ENCODE results near the gene ACAA1. TPM values are rescaled to one million over a fixed set of nuclear protein-coding genes. Genes with fewer than 3 reads are reported as not detected.

ACAA1 gene
- total RNA-seq, 1 experiment from 2014 or later: 52.0 TPM

- Histone ChIP-seq H3K27ac (ENCODE audit: low read length) (no peak overlapping the region), H3K27me3 (ENCODE audit: control insufficient read depth, insufficient read depth, low read length) (no peaks in the 10 kb centered on the region), H3K9me3 (ENCODE audit: control insufficient read depth, insufficient read depth, low read depth, low read length) (no peaks in the 10 kb centered on the region; the same call in 1 of the 2 replicates), H3K36me3 (ENCODE audit: control insufficient read depth, insufficient read depth, low read length) (no peaks in the 10 kb centered on the region; the same call in 1 of the 2 replicates), H3K4me3 (ENCODE audit: low read depth in 2 of 2, low read length in 2 of 2) (no peak overlapping the region), H3K4me1 (ENCODE audit: control insufficient read depth, insufficient read depth, low read length) (no peaks in the 10 kb centered on the region)
- ChIA-PET CTCF (no interaction called here), POLR2A (interaction anchor here (0.7 kb wide), 1 partner anchor 10 kb away, joined by 6 read pairs; the partner anchor contains the start of gene ACAA1)
- in situ Hi-C loops (cut with HindIII; ENCODE audit: low pct_unique_long_range_greater_than_20kb, low sequenced_read_pairs): no loop called here
- ATAC-seq: no peak
- TF ChIP-seq SIN3A (IDR thresholded peaks at IDR 0.05; ENCODE audit: borderline replicate concordance, insufficient read depth, low read depth, low read length): no peak
- no peak for TF ChIP-seq TCF7L2 (IDR thresholded peaks at IDR 0.05; ENCODE audit: low read depth, low read length)
- TF ChIP-seq CTCF (IDR thresholded peaks at IDR 0.05): no peak
- no peak for TF ChIP-seq REST (IDR thresholded peaks at IDR 0.05; ENCODE audit: insufficient read depth in 1 of 2, low read depth in 2 of 2, low read length in 1 of 2)
- no peak for TF ChIP-seq POLR2AphosphoS5 (IDR thresholded peaks at IDR 0.05; ENCODE audit: low read depth, low read length)
- no TSS peak for BruUV-seq (replicated peaks)
- DNase-seq (ENCODE audit: low read depth, low spot score): no peak
- intact Hi-C loops (cut with micrococcal nuclease; ENCODE audit: unreplicated experiment): no loop called here
These were observed 9.6 kb upstream of the ACAA1 start for GRCh38 chr3:38146504-38146903.

GRCh38 chr3:38143511-38143910 lies 6.6 kb upstream of the ACAA1 start:
- CTCF ChIA-PET: no interaction called here
- BruUV-seq (replicated peaks): no TSS peak

More at GRCh38 chr3:38143511-38143910, 6.6 kb upstream of the ACAA1 start:
- TF ChIP-seq REST (IDR thresholded peaks at IDR 0.05; ENCODE audit: insufficient read depth in 1 of 2, low read depth in 2 of 2, low read length in 1 of 2): no peak
- no peak for TF ChIP-seq TCF7L2 (IDR thresholded peaks at IDR 0.05; ENCODE audit: low read depth, low read length)
- TF ChIP-seq POLR2AphosphoS5 (IDR thresholded peaks at IDR 0.05; ENCODE audit: low read depth, low read length): no peak
- TF ChIP-seq SIN3A (IDR thresholded peaks at IDR 0.05; ENCODE audit: borderline replicate concordance, insufficient read depth, low read depth, low read length): no peak
- no peak for TF ChIP-seq CTCF (IDR thresholded peaks at IDR 0.05)
- H3K4me3 ChIP-seq (ENCODE audit: low read depth in 2 of 2, low read length in 2 of 2): no peak overlapping the region
- no peaks in the 10 kb centered on the region for H3K27me3 ChIP-seq (ENCODE audit: control insufficient read depth, insufficient read depth, low read length)
- in situ Hi-C loops (cut with HindIII; ENCODE audit: low pct_unique_long_range_greater_than_20kb, low sequenced_read_pairs) (no loop called here), intact Hi-C loops (cut with micrococcal nuclease; ENCODE audit: unreplicated experiment) (no loop called here)
- H3K27ac ChIP-seq (ENCODE audit: low read length): no peak overlapping the region
- no peak for ATAC-seq
- no peaks in the 10 kb centered on the region; the same call in 1 of the 2 replicates for H3K9me3 ChIP-seq (ENCODE audit: control insufficient read depth, insufficient read depth, low read depth, low read length)
- H3K36me3 ChIP-seq (ENCODE audit: control insufficient read depth, insufficient read depth, low read length): no peaks in the 10 kb centered on the region; the same call in 1 of the 2 replicates
- no peaks in the 10 kb centered on the region for H3K4me1 ChIP-seq (ENCODE audit: control insufficient read depth, insufficient read depth, low read length)
- POLR2A ChIA-PET: no interaction called here
- DNase-seq (ENCODE audit: low read depth, low spot score): no peak
